Suprapubic skin (tissue), 4 donors: ENCODE measurements around the gene MTMR12. TPM values are rescaled to one million over a fixed set of nuclear protein-coding genes. Genes with fewer than 3 reads are reported as not detected.
A peak's percentile ranks its signal among the peaks of the same experiment; 100 is the strongest.
"Not testable (repeated sequence)": the region's sequence is repeated elsewhere in the genome, so short reads cannot be mapped to it uniquely, and the experiment has no call there.

Experiments used
- DNase-seq, 2 donors: peaks; one replicate each; pipeline ENCODE4 v3.0.0-alpha.2; 2019; ENCODE audit warnings: low spot score in 2 of 2
- H3K27ac ChIP-seq: fragments of 200-600 bp; sonication (generic); one replicate; pipeline ENCODE4 v1.5.1; 2019
- H3K27me3 ChIP-seq: fragments of 200-600 bp; sonication (generic); one replicate; pipeline ENCODE4 v1.5.1; 2019
- H3K36me3 ChIP-seq: fragments of 200-600 bp; sonication (generic); one replicate; pipeline ENCODE4 v1.5.1; 2019
- H3K4me1 ChIP-seq: fragments of 200-600 bp; sonication (generic); one replicate; pipeline ENCODE4 v1.5.1; 2019
- H3K4me3 ChIP-seq: fragments of 200-600 bp; sonication (generic); one replicate; pipeline ENCODE4 v1.5.1; 2019; ENCODE audit warnings: mild to moderate bottlenecking
- H3K9me3 ChIP-seq: fragments of 200-600 bp; sonication (generic); one replicate; pipeline ENCODE4 v1.5.1; 2019
- CTCF ChIP-seq, 2 donors: fragments of 200-600 bp in 1 of 2; fragments of 450-650 bp in 1 of 2; sonication (generic) in 1 of 2; IDR thresholded peaks; one replicate each; pipeline ENCODE4 v1.5.1; 2016 to 2019; ENCODE audit warnings: antibody characterized with exemption in 2 of 2, mild to moderate bottlenecking in 1 of 2, moderate library complexity in 1 of 2
- EP300 ChIP-seq: sonication (generic); formaldehyde crosslinking; IDR thresholded peaks from one replicate; pipeline ENCODE4 v1.6.1; 2017; ENCODE audit warnings: antibody characterized with exemption
- POLR2A ChIP-seq, 2 donors: fragments of 450-650 bp; IDR thresholded peaks; one replicate each; pipeline ENCODE4 v1.6.1; 2017; ENCODE audit warnings: antibody characterized with exemption in 2 of 2, mild to moderate bottlenecking in 2 of 2, moderate library complexity in 2 of 2
- POLR2AphosphoS5 ChIP-seq, 3 donors: sonication (generic); formaldehyde crosslinking; IDR thresholded peaks; one replicate each; pipeline ENCODE4 v1.6.1; 2017; ENCODE audit warnings: antibody characterized with exemption in 3 of 3
- WGBS: methylation state at CpG from one replicate; pipeline ENCODE4 v1.1.5; 2018; 5-methylcytosine and 5-hydroxymethylcytosine counted together
- total RNA-seq, 4 donors: library from RNA; depleted of rRNA; stranded (reverse); fragments of >200 nt; gene quantifications; one replicate each; pipeline ENCODE4 v1.1.0, GENCODE V29; 2016

MTMR12 gene
- total RNA-seq, 4 donors from 2014 or later, result 28.1 to 43.6 (median 40.6) TPM

- no peak for DNase-seq
- H3K4me1 ChIP-seq, result no peaks in the 10 kb centered on the region
- TF ChIP-seq EP300, result peak; percentile 89
- no peak for TF ChIP-seq CTCF (IDR thresholded peaks at IDR 0.05)
- no peak for TF ChIP-seq POLR2A (IDR thresholded peaks at IDR 0.05)
- no peaks in the 10 kb centered on the region for H3K36me3 ChIP-seq
- H3K4me3 ChIP-seq, result no peak overlapping the region
- H3K27me3 ChIP-seq, result no peaks in the 10 kb centered on the region
- WGBS, result 64% methylated on average over 12 of the region's 12 CpGs
- H3K27ac ChIP-seq, result peak overlapping the region; percentile 50
- H3K9me3 ChIP-seq, result no peaks in the 10 kb centered on the region
These were observed 94.8 kb downstream of the MTMR12 start for GRCh38 chr5:32217886-32218396.

DNA sequence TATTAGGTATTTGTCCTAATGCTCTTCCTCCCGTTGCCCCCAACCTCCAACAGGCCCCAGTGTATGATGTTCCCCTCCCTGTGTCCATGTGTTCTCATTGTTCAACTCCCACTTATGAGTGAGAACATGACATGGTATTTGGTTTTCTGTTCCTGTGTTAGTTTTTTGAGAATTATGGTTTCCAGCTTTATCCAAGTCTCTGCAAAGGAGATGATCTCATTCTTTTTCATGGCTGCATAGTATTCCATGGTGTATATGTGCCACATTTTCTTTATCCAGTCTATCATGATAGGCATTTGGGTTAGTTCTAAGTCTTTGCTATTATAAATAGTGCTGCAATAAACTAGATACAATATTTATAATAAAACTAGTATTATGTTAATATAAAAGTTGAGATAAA lies 98.4 kb downstream of the MTMR12 start:
- H3K4me1 ChIP-seq, H3K27me3 ChIP-seq, H3K27ac ChIP-seq, H3K4me3 ChIP-seq, H3K36me3 ChIP-seq, H3K9me3 ChIP-seq, DNase-seq: not testable (repeated sequence)
- WGBS, result 83% methylated on average over 1 of the region's 1 CpG

GRCh38 chr5:32210151-32210550 lies 102.6 kb downstream of the MTMR12 start:
- DNase-seq, result no peak

GRCh38 chr5:32208837-32209236 lies 103.9 kb downstream of the MTMR12 start:
- no CpG with 5 or more reads among the region's 31 CpGs for WGBS
- not testable (repeated sequence) for H3K27ac ChIP-seq, H3K36me3 ChIP-seq, H3K27me3 ChIP-seq, H3K4me3 ChIP-seq, H3K9me3 ChIP-seq, DNase-seq, H3K4me1 ChIP-seq

More at GRCh38 chr5:32210151-32210550, 102.6 kb downstream of the MTMR12 start:
- Histone ChIP-seq H3K4me1 (no peaks in the 10 kb centered on the region), H3K36me3 (no peaks in the 10 kb centered on the region), H3K27me3 (no peaks in the 10 kb centered on the region), H3K4me3 (no peak overlapping the region), H3K9me3 (no peaks in the 10 kb centered on the region), H3K27ac (no peak overlapping the region)
- TF ChIP-seq POLR2AphosphoS5 (IDR thresholded peaks at IDR 0.05) (no peak), CTCF (IDR thresholded peaks at IDR 0.05) (no peak), EP300 (no peak), POLR2A (IDR thresholded peaks at IDR 0.05) (no peak)
- 79% methylated on average over 3 of the region's 3 CpGs for WGBS

- 93% methylated on average over 4 of the region's 4 CpGs for WGBS
- Histone ChIP-seq H3K4me1 (no peaks in the 10 kb centered on the region), H3K27ac (no peak overlapping the region), H3K9me3 (no peaks in the 10 kb centered on the region), H3K4me3 (no peak overlapping the region), H3K27me3 (no peaks in the 10 kb centered on the region), H3K36me3 (no peaks in the 10 kb centered on the region)
- TF ChIP-seq POLR2AphosphoS5 (IDR thresholded peaks at IDR 0.05) (no peak), EP300 (no peak), CTCF (IDR thresholded peaks at IDR 0.05) (no peak), POLR2A (IDR thresholded peaks at IDR 0.05) (no peak)
- no peak for DNase-seq
These were observed 105.4 kb downstream of the MTMR12 start for GRCh38 chr5:32207355-32207634.

DNA sequence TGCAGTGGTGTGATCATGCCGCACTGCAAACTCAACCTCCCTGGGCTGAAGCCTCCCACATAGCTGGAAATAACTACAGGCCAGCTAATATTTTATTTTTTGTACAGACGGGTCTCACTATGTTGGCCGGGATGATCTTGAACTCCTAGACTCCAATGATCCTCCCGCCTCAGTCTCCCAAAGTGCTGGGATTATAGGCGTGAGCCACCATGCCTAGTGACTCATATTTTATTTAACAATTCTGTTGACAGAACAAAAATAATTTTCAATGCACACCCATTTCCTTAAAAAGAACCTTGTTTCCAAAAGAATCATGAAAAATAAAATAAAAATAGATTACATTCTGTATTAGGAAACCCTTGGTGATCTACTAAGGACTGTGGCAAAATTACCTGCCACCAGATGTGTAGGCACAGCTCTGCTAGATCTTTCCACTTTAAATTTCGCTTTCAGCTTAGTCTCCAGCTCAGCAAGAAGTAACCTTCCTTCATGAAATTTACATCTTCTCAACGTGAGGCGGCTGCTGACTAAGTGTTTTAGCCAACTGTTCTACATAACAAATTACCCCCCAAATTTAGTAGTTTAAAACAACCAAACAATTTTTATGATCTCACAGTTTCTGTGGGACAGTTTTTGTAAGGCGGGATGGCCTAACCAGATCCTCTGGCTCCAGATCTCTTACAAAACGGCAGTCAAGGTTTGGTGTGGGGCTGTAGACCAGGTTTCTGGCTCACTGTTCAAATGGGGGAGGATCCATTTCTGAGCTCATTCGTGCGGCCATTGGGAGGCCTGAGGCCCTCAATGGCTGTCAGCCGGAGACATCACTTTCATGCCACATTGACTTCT lies 106.0 kb downstream of the MTMR12 start:
- H3K27ac ChIP-seq, result no peak overlapping the region
- DNase-seq, result no peak
- no peaks in the 10 kb centered on the region for H3K27me3 ChIP-seq
- H3K4me3 ChIP-seq, result no peak overlapping the region
- H3K9me3 ChIP-seq, result no peaks in the 10 kb centered on the region
- 83% methylated on average over 13 of the region's 13 CpGs for WGBS
- H3K36me3 ChIP-seq, result no peaks in the 10 kb centered on the region
- H3K4me1 ChIP-seq, result no peaks in the 10 kb centered on the region
- TF ChIP-seq CTCF (IDR thresholded peaks at IDR 0.05) (no peak), POLR2AphosphoS5 (IDR thresholded peaks at IDR 0.05) (no peak), EP300 (no peak), POLR2A (IDR thresholded peaks at IDR 0.05) (no peak)
